Right renal pelvis (tissue), 4 donors: ENCODE results near the gene NUMBL. TPM values are rescaled to one million over a fixed set of nuclear protein-coding genes. Genes with fewer than 3 reads are reported as not detected.

Source experiments
- polyA plus RNA-seq, 4 donors: library from polyadenylated mRNA; unstranded; fragments of 120-200 nt; gene quantifications; one replicate each; pipeline ENCODE4 v1.2.1, GENCODE V29; 2013; ENCODE audit not compliant: insufficient read length in 4 of 4

The NUMBL gene
- polyA plus RNA-seq, 4 donors = 11.1 to 16.0 (median 12.6) TPM

Other genes starting within 250 kb of the NUMBL start
- gene SERTAD3, start 246.3 kb downstream of the NUMBL start, polyA plus RNA-seq = 10 to 100 TPM; 35.5 to 41.4 (median 39.3) TPM
- gene BLVRB, start 224.9 kb downstream of the NUMBL start, polyA plus RNA-seq = 10 to 100 TPM; 41.4 to 61.2 (median 42.3) TPM
- gene SPTBN4, start 223.7 kb downstream of the NUMBL start, polyA plus RNA-seq = 1 to 10 TPM; 1.0 to 2.0 (median 1.6) TPM
- gene SHKBP1, start 113.8 kb downstream of the NUMBL start, polyA plus RNA-seq = 10 to 100 TPM; 43.2 to 52.3 (median 47.2) TPM
- 100 to 1,000 TPM; 186 to 366 (median 197) TPM for gene LTBP4, start 89.3 kb downstream of the NUMBL start, polyA plus RNA-seq
- 10 to 100 TPM; 32.4 to 45.2 (median 35.7) TPM for gene COQ8B, start 26.2 kb upstream of the NUMBL start, polyA plus RNA-seq
- gene ITPKC, start 26.5 kb upstream of the NUMBL start, polyA plus RNA-seq = 10 to 100 TPM; 13.5 to 15.9 (median 13.7) TPM
- 10 to 100 TPM; 13.0 to 21.8 (median 15.4) TPM for gene ACTMAP, start 59.8 kb upstream of the NUMBL start, polyA plus RNA-seq
- 100 to 1,000 TPM; 114 to 126 (median 122) TPM for gene SNRPA, start 60.6 kb upstream of the NUMBL start, polyA plus RNA-seq
- 1 to 10 TPM in 1 of 4 donors, under 1 TPM in 3; 0.48 to 1.2 (median 0.90) TPM for gene MIA, start 84.9 kb upstream of the NUMBL start, polyA plus RNA-seq
- gene RAB4B, start 87.6 kb upstream of the NUMBL start, polyA plus RNA-seq = 10 to 100 TPM in 2 of 4 donors, 1 to 10 TPM in 2; 7.6 to 11.7 (median 9.6) TPM
- gene EGLN2, start 108.5 kb upstream of the NUMBL start, polyA plus RNA-seq = 10 to 100 TPM; 69.7 to 81.2 (median 73.7) TPM
- under 1 TPM in 1 of 4 donors, not detected in 3; 0.12 TPM for gene CYP2A6, start 159.8 kb upstream of the NUMBL start, polyA plus RNA-seq
- gene CYP2A7, start 191.6 kb upstream of the NUMBL start, polyA plus RNA-seq = not detected